SU-DHL-6 (cell line): ENCODE measurements around the gene DOK4.

Source experiments
- H2AFZ ChIP-seq: fragments of 200-600 bp; sonication (generic); 2 replicates; pipeline ENCODE4 v1.6.1; 2014; ENCODE audit warnings: low read depth, mild to moderate bottlenecking, moderate library complexity, mixed read lengths, antibody characterized with exemption, low read length; ENCODE audit not compliant: severe bottlenecking
- H3F3A ChIP-seq: fragments of 200-600 bp; shearing (Covaris generic); 2 replicates; pipeline ENCODE4 v1.6.0; 2016; ENCODE audit warnings: antibody characterized with exemption, mild to moderate bottlenecking; ENCODE audit not compliant: insufficient read depth
- H3K27ac ChIP-seq: fragments of 200-600 bp; sonication (generic); 2 replicates; pipeline ENCODE4 v1.5.1; 2016; ENCODE audit warnings: low read depth, mild to moderate bottlenecking, low read length, moderate library complexity, mixed read lengths
- H3K27me3 ChIP-seq: fragments of 200-600 bp; sonication (generic), shearing (Covaris generic); 2 replicates; pipeline ENCODE4 v1.6.0; 2014; ENCODE audit warnings: mild to moderate bottlenecking, low read length
- H3K36me3 ChIP-seq: fragments of 200-600 bp; sonication (generic); 2 replicates; pipeline ENCODE4 v1.6.1; 2014; ENCODE audit warnings: mild to moderate bottlenecking, low read length, mixed read lengths
- H3K4me2 ChIP-seq: fragments of 300-600, 200-600 bp; shearing (Covaris generic), sonication (generic); 2 replicates; pipeline ENCODE4 v1.6.0; 2014; ENCODE audit warnings: low read length, low read depth, mild to moderate bottlenecking; ENCODE audit not compliant: poor library complexity, severe bottlenecking
- H3K4me3 ChIP-seq: fragments of 200-600 bp; sonication (generic); 2 replicates; pipeline ENCODE4 v1.5.1; 2014; ENCODE audit warnings: antibody characterized with exemption, low read length, mild to moderate bottlenecking, mixed read lengths; ENCODE audit not compliant: insufficient read depth, poor library complexity, severe bottlenecking
- H3K79me2 ChIP-seq: fragments of 200-600 bp; sonication (generic); 2 replicates; pipeline ENCODE4 v1.6.1; 2014; ENCODE audit warnings: mild to moderate bottlenecking, low read length, moderate library complexity; ENCODE audit not compliant: insufficient read depth
- H3K9ac ChIP-seq: fragments of 200-600 bp; sonication (generic); 2 replicates; pipeline ENCODE4 v1.7.0; 2014; ENCODE audit warnings: mild to moderate bottlenecking, low read length
- H3K9me2 ChIP-seq: fragments of 200-600 bp; sonication (generic); replicated peaks from 2 replicates; pipeline ENCODE4 v1.6.1; 2014; ENCODE audit warnings: low read length; ENCODE audit not compliant: insufficient read depth
- H3K9me3 ChIP-seq: fragments of 200-600 bp; sonication (generic); 2 replicates; pipeline ENCODE4 v1.6.1; 2014; ENCODE audit warnings: low read length, mixed read lengths; ENCODE audit not compliant: insufficient read depth
- H4K20me1 ChIP-seq: fragments of 200-600 bp; sonication (generic); 2 replicates; pipeline ENCODE4 v1.6.1; 2014; ENCODE audit warnings: low read depth, mild to moderate bottlenecking, antibody characterized with exemption, low read length, moderate library complexity, mixed read lengths
- CTCF ChIP-seq: fragments of 200-600 bp; sonication (generic); IDR thresholded peaks from one replicate; pipeline ENCODE4 v1.5.1; 2017; ENCODE audit warnings: antibody characterized with exemption, mild to moderate bottlenecking, low read length, moderate library complexity; ENCODE audit not compliant: insufficient read depth, poor library complexity, severe bottlenecking
- EZH2phosphoT487 ChIP-seq: fragments of 200-600 bp; sonication (generic), shearing (Covaris generic); conservative IDR thresholded peaks from 2 replicates; pipeline ENCODE4 v1.6.1; 2018; ENCODE audit warnings: mild to moderate bottlenecking, antibody characterized with exemption, low read length, moderate library complexity, mixed read lengths

Gene DOK4

GRCh38 chr16:57427307-57427706 is 59.0 kb downstream of the DOK4 start:
- Histone ChIP-seq H3K36me3 (peaks cover 8% of the 10 kb centered on the region), H3K9me3 (no peaks in the 10 kb centered on the region), H3K9ac (no peak overlapping the region), H3K9me2 (no peaks in the 10 kb centered on the region), H4K20me1 (no peaks in the 10 kb centered on the region), H3K27ac (no peak overlapping the region), H3K4me3 (no peak overlapping the region), H3F3A (no peaks in the 10 kb centered on the region), H3K79me2 (no peaks in the 10 kb centered on the region), H3K27me3 (no peaks in the 10 kb centered on the region), H2AFZ (no peak overlapping the region), H3K4me2 (no peak overlapping the region)
- TF ChIP-seq CTCF (no peak), EZH2phosphoT487 (no peak)

GRCh38 chr16:57426356-57426755 is 59.9 kb downstream of the DOK4 start:
- no peak overlapping the region for H3K27ac ChIP-seq
- no peaks in the 10 kb centered on the region for H3K9me2 ChIP-seq
- no peaks in the 10 kb centered on the region for H3K79me2 ChIP-seq
- TF ChIP-seq EZH2phosphoT487 (no peak), CTCF (no peak)
- no peak overlapping the region for H3K4me2 ChIP-seq
- no peaks in the 10 kb centered on the region for H4K20me1 ChIP-seq
- no peaks in the 10 kb centered on the region for H3F3A ChIP-seq
- no peaks in the 10 kb centered on the region for H3K9me3 ChIP-seq
- H2AFZ ChIP-seq, result no peak overlapping the region
- no peaks in the 10 kb centered on the region for H3K27me3 ChIP-seq
- H3K4me3 ChIP-seq, result no peak overlapping the region
- peaks cover 8% of the 10 kb centered on the region for H3K36me3 ChIP-seq
- H3K9ac ChIP-seq, result no peak overlapping the region

GRCh38 chr16:57424583-57424982 is 61.7 kb downstream of the DOK4 start:
- no peaks in the 10 kb centered on the region for H3K79me2 ChIP-seq
- H3K27me3 ChIP-seq, result no peaks in the 10 kb centered on the region
- H3K9me3 ChIP-seq, result no peaks in the 10 kb centered on the region
- H2AFZ ChIP-seq, result no peak overlapping the region
- H3K9ac ChIP-seq, result no peak overlapping the region
- H3K9me2 ChIP-seq, result no peaks in the 10 kb centered on the region
- no peaks in the 10 kb centered on the region for H3K36me3 ChIP-seq
- H3K4me2 ChIP-seq, result no peak overlapping the region
- no peak overlapping the region for H3K27ac ChIP-seq
- no peak overlapping the region for H3K4me3 ChIP-seq
- H4K20me1 ChIP-seq, result no peaks in the 10 kb centered on the region
- TF ChIP-seq CTCF (no peak), EZH2phosphoT487 (no peak)
- H3F3A ChIP-seq, result no peaks in the 10 kb centered on the region
